Neutrophil (primary cell): ENCODE measurements around the gene C2CD4B.

Source experiments
- H3K27ac ChIP-seq: fragments of 200-600 bp; sonication (generic); 2 replicates; pipeline ENCODE4 v1.5.1; 2016; ENCODE audit warnings: mild to moderate bottlenecking, moderate library complexity
- H3K27me3 ChIP-seq: fragments of 200-600 bp; sonication (generic); 2 replicates; pipeline ENCODE4 v1.6.0; 2016; ENCODE audit warnings: mild to moderate bottlenecking
- H3K36me3 ChIP-seq: fragments of 200-600 bp; sonication (generic); 2 replicates; pipeline ENCODE4 v1.5.1; 2017
- H3K4me1 ChIP-seq, 2 experiments: fragments of 200-600 bp in 1 of 2; sonication (generic) in 1 of 2; 1 replicate in 1 of 2; 2 replicates in 1 of 2; pipeline versions ENCODE4 v1.5.1 to v1.6.1; 2013 to 2016; ENCODE audit warnings: low read depth in 1 of 2, low read length in 1 of 2, mild to moderate bottlenecking in 1 of 2, moderate library complexity in 1 of 2; ENCODE audit not compliant: control insufficient read depth in 1 of 2, insufficient read depth in 1 of 2
- H3K4me3 ChIP-seq, 2 experiments: fragments of 200-600 bp in 1 of 2; sonication (generic) in 1 of 2; 1 replicate in 1 of 2; 2 replicates in 1 of 2; pipeline ENCODE4 v1.5.1; 2013 to 2016; ENCODE audit warnings: low read depth in 1 of 2, low read length in 1 of 2, mild to moderate bottlenecking in 1 of 2, moderate library complexity in 1 of 2
- H3K9me3 ChIP-seq: fragments of 200-600 bp; sonication (generic); 2 replicates; pipeline ENCODE4 v1.5.1; 2016
- TF ChIP-seq, protein P1 (sequence below): fragments of 200-600 bp; sonication (generic); IDR thresholded peaks from 2 replicates; pipeline ENCODE4 v1.5.1; 2016; ENCODE audit warnings: antibody characterized with exemption

C2CD4B gene

DNA sequence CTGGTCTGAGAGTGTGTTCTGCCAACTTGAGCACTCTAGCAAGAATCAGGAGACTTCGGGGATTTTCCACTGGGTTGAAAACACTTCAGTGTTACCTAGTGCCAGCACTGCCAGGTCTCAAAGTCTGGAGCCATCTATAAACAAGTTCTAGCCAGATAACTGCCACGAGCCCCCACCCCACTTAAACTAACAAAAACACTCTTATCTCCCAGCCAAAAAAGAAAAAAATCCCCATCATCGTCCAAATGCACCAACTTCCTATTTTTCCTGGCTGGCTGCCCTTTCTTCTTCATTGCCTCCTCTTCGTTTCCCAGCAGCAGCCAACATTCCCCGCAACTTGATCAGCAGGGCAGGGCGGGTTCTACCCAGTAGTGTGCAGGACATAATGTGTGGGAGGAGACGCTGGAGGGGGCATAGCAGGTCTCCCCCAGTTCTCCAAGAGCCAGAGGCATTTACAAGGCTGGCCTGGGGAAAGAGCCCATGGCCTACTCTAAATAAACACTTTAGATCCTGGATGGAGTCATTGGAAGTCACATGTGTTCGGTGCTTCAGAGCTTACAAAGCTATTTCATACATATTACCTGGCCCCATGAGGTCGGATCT is 29.5 kb downstream of the C2CD4B start:
- Histone ChIP-seq H3K9me3 (no peaks in the 10 kb centered on the region), H3K4me1 (no peaks in the 10 kb centered on the region), H3K36me3 (no peaks in the 10 kb centered on the region), H3K27ac (no peak overlapping the region), H3K27me3 (peaks cover 7% of the 10 kb centered on the region), H3K4me3 (no peak overlapping the region)
- TF ChIP-seq, protein P1, sequence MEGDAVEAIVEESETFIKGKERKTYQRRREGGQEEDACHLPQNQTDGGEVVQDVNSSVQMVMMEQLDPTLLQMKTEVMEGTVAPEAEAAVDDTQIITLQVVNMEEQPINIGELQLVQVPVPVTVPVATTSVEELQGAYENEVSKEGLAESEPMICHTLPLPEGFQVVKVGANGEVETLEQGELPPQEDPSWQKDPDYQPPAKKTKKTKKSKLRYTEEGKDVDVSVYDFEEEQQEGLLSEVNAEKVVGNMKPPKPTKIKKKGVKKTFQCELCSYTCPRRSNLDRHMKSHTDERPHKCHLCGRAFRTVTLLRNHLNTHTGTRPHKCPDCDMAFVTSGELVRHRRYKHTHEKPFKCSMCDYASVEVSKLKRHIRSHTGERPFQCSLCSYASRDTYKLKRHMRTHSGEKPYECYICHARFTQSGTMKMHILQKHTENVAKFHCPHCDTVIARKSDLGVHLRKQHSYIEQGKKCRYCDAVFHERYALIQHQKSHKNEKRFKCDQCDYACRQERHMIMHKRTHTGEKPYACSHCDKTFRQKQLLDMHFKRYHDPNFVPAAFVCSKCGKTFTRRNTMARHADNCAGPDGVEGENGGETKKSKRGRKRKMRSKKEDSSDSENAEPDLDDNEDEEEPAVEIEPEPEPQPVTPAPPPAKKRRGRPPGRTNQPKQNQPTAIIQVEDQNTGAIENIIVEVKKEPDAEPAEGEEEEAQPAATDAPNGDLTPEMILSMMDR, result no peak

DNA sequence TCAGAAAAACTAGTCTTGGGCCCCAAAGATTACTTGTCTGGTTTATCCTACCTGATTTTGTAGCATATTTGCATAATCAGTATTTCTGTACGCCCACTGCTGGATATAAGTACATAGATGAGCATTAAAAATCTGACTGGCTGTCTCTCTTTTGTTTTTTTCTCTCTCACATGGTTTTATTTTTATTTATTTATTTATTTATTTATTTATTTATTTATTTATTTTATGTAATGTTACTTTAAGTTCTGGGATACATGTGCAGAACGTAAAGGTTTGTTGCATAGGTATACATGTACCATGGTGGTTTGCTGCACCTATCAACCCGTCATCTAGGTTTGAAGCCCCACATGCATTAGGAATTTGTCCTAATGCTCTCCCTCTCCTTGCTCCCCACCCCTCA is 31.9 kb downstream of the C2CD4B start:
- Histone ChIP-seq H3K9me3 (no peaks in the 10 kb centered on the region), H3K36me3 (no peaks in the 10 kb centered on the region), H3K27me3 (peaks cover 5% of the 10 kb centered on the region), H3K27ac (no peak overlapping the region), H3K4me1 (no peaks in the 10 kb centered on the region), H3K4me3 (no peak overlapping the region)
- TF ChIP-seq, protein P1, result no peak

DNA sequence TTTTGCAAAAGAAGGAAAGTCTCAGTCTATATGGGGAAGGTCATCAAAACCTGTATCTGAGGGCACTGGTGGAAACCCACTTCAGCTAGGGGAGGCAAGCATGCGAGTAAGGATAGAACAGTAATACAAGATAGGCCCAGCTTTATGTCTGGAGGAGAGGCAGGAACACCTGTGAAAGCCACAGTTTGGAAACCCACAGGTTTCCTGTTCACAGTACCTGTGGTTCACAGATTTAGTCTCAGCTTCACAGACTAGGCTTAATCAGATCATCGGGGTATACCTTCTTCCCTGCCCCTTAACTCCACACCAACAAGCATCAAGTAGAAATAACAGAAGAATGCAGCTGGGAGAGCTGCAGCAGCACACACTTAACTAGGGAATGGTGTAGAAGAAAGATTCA is 36.2 kb downstream of the C2CD4B start:
- no peak overlapping the region for H3K4me3 ChIP-seq
- TF ChIP-seq, protein P1, result no peak
- no peaks in the 10 kb centered on the region for H3K36me3 ChIP-seq
- H3K4me1 ChIP-seq, result peaks cover 6 to 8% of the 10 kb centered on the region in 2 experiments
- peaks cover 5% of the 10 kb centered on the region for H3K27me3 ChIP-seq
- H3K9me3 ChIP-seq, result no peaks in the 10 kb centered on the region
- no peak overlapping the region for H3K27ac ChIP-seq

DNA sequence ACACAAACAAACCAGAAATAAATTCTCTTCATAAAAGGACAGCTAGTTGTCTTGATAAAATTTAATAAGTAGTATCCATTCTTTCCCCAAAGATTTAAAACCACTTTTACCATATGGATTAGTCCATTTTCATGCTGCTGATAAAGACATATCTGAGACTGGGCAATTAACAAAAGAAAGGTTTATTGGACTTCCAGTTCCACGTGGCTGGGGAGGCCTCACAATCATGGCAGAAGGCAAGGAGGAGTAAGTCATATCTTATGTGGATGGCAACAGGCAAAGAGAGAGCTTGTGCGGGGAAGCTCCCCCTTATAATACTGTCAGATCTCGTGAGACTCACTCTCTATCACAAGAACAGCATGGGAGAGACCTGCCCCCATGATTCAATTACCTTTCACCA is 38.7 kb downstream of the C2CD4B start:
- no peak overlapping the region for H3K27ac ChIP-seq
- TF ChIP-seq, protein P1, result no peak
- no peaks in the 10 kb centered on the region for H3K27me3 ChIP-seq
- H3K4me1 ChIP-seq, result peaks cover 8 to 11% of the 10 kb centered on the region in 2 experiments
- H3K36me3 ChIP-seq, result no peaks in the 10 kb centered on the region
- H3K4me3 ChIP-seq, result no peak overlapping the region
- H3K9me3 ChIP-seq, result no peaks in the 10 kb centered on the region

DNA sequence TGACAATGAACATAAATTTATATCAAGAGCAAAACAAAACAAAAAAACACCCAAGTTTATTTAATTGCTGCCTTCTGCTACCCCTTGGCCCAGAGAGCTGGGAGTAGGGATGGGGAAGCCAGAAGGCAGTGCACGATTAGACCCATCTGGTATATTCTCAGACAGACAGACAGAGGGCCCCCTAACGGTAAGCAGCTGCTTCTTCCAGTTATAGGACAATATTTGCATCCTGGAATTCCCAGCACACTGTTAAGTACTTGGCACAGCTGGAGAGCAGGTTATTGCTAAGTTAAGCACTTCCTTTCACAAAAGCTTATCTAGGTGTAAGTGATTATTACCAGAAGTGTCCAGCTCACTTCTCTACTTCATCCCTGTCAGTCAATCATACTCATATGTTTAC is 39.3 kb downstream of the C2CD4B start:
- H3K4me1 ChIP-seq, result peaks cover 8 to 11% of the 10 kb centered on the region in 2 experiments
- no peaks in the 10 kb centered on the region for H3K27me3 ChIP-seq
- TF ChIP-seq, protein P1, result no peak
- H3K27ac ChIP-seq, result no peak overlapping the region
- H3K9me3 ChIP-seq, result no peaks in the 10 kb centered on the region
- H3K36me3 ChIP-seq, result no peaks in the 10 kb centered on the region
- no peak overlapping the region for H3K4me3 ChIP-seq

DNA sequence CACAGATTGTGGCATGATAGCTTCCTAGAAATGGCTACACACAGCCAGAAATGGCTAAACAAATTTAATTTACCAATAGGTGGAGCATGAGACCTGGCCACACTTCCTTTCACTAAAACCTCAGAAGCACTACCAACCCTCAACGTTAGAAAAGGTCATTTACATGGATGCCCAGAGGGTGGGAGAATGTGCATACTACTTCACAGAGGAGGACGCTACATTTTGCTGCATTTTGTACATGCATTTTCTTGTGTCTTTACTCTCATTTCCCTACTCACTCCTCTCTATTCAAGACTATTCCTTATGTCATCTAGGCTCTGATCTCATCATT is 40.1 kb downstream of the C2CD4B start:
- Histone ChIP-seq H3K27ac (no peak overlapping the region), H3K4me1 (peaks cover 8 to 11% of the 10 kb centered on the region in 2 experiments), H3K27me3 (no peaks in the 10 kb centered on the region), H3K4me3 (no peak overlapping the region), H3K36me3 (no peaks in the 10 kb centered on the region), H3K9me3 (no peaks in the 10 kb centered on the region)
- TF ChIP-seq, protein P1, result no peak
